ENCODE data around the gene LYZL1. TPM values are rescaled to one million over a fixed set of nuclear protein-coding genes. Genes with fewer than 3 reads are reported as not detected.
A peak's percentile ranks its signal among the peaks of the same experiment; 100 is the strongest.

LYZL1 gene
- total and polyA plus RNA-seq, 2 of the 8 experiments (the other 6 are each of a cell fraction or from before 2014, with no cell fraction given): not detected

- CTCF ChIA-PET (ENCODE audit: partially characterized antibody): interaction anchor here (0.6 to 2.4 kb wide), 49 partner anchors 8 to 676 kb away, joined by 3 to 15 read pairs (median 4); no protein-coding TSS in a partner anchor
- Histone ChIP-seq H3K79me2 (ENCODE audit: control insufficient read depth in 1 of 2, insufficient read depth in 2 of 2, low read length in 2 of 2) (no peaks in the 10 kb centered on the region), H4K8ac (ENCODE audit: extremely low read depth, insufficient read depth, low read length) (no peak overlapping the region)
Measured at GRCh38 chr10:29304995-29305335, 16.1 kb downstream of the LYZL1 start.

More at GRCh38 chr10:29304995-29305335, 16.1 kb downstream of the LYZL1 start:
- Histone ChIP-seq H3K18ac (ENCODE audit: extremely low read depth, low read length) (no peak overlapping the region), H2AK5ac (ENCODE audit: low read depth, low read length) (no peak overlapping the region), H2BK20ac (ENCODE audit: low read length) (no peak overlapping the region), H3K56ac (replicated peaks; ENCODE audit: insufficient read length, low read depth, low read length) (no peak overlapping the region), H3K4me2 (ENCODE audit: insufficient read depth in 1 of 2, low read depth in 2 of 2, low read length in 2 of 2) (no peak overlapping the region), H3K9me3 (ENCODE audit: insufficient read depth in 2 of 2, low read depth in 1 of 2, low read length in 1 of 2) (peaks cover 16 to 21% of the 10 kb centered on the region in 2 experiments), H3K4me1 (replicated peaks in 1 of 4; ENCODE audit: control insufficient read depth in 3 of 4, insufficient read depth in 4 of 4, low read length in 3 of 4) (peaks cover 0 to 5% (median 1%) of the 10 kb centered on the region in 4 experiments; a peak in 3 of 7 replicates), H3K23ac (ENCODE audit: insufficient read length) (no peak overlapping the region), H2BK5ac (ENCODE audit: low read depth, low read length) (no peak overlapping the region), H2BK15ac (ENCODE audit: low read length) (no peak overlapping the region), H3K79me1 (ENCODE audit: low read depth, low read length) (no peaks in the 10 kb centered on the region), H3K27ac (ENCODE audit: low read depth, low read length) (no peak overlapping the region), H2BK12ac (ENCODE audit: low read depth, low read length) (no peak overlapping the region), H3K4me3 (ENCODE audit: extremely low read depth in 1 of 4, insufficient read depth in 2 of 4, low read depth in 3 of 4, low read length in 4 of 4) (no peak overlapping the region), H3K4ac (replicated peaks; ENCODE audit: insufficient read length, low read depth, low read length) (no peak overlapping the region), H4K91ac (replicated peaks; ENCODE audit: insufficient read length, low read length) (no peak overlapping the region), H3K9ac (replicated peaks in 1 of 4; ENCODE audit: extremely low read depth in 1 of 4, low read depth in 3 of 4, low read length in 3 of 4) (no peak overlapping the region), H4K5ac (ENCODE audit: insufficient read length, low read depth, low read length) (no peak overlapping the region), H3K23me2 (ENCODE audit: low read depth, low read length) (no peaks in the 10 kb centered on the region), H4K20me1 (replicated peaks in 1 of 2; ENCODE audit: control insufficient read depth in 1 of 2, insufficient read depth in 2 of 2, low read length in 2 of 2) (no peaks in the 10 kb centered on the region), H2BK120ac (replicated peaks; ENCODE audit: low read depth, low read length) (no peak overlapping the region), H3K14ac (ENCODE audit: insufficient read length) (no peak overlapping the region), H3K27me3 (replicated peaks in 1 of 4; ENCODE audit: control insufficient read depth in 3 of 4, extremely low read depth in 1 of 4, insufficient read depth in 3 of 4, low read length in 3 of 4) (no peaks in the 10 kb centered on the region), H2AFZ (ENCODE audit: low read length) (peak overlapping the region; percentile 71; the same call in 1 of the 2 replicates), H3K36me3 (ENCODE audit: control insufficient read depth in 2 of 4, insufficient read depth in 4 of 4, low read length in 3 of 4) (no peaks in the 10 kb centered on the region)
- DNase-seq (ENCODE audit: low read depth in 1 of 2, low spot score in 2 of 2): no peak
- 92% methylated on average over 2 of the region's 2 CpGs; no CpG with 5 or more reads in 1 of the 2 experiments for WGBS, 2 experiments (ENCODE audit: extremely low coverage in 1 of 2, insufficient coverage in 1 of 2, insufficient read length in 1 of 2, insufficient replicate concordance in 2 of 2, low coverage in 1 of 2, low lambda C conversion rate in 2 of 2, missing lambda C conversion rate in 1 of 2)
- POLR2A ChIA-PET (ENCODE audit: partially characterized antibody): no interaction called here
- FAIRE-seq: no peak
- TF ChIP-seq TBP (IDR thresholded peaks at IDR 0.05; ENCODE audit: low read depth, low read length): no peak
- no peak for TF ChIP-seq SRF (IDR thresholded peaks at IDR 0.05; ENCODE audit: low read depth, low read length)
- TF ChIP-seq POU5F1 (IDR thresholded peaks at IDR 0.05; ENCODE audit: low read depth, low read length): no peak
- TF ChIP-seq NRF1 (IDR thresholded peaks at IDR 0.05; ENCODE audit: low read depth, low read length): no peak
- no peak for TF ChIP-seq MAFK (IDR thresholded peaks at IDR 0.05; ENCODE audit: low read depth, low read length)
- no peak for TF ChIP-seq RFX5 (IDR thresholded peaks at IDR 0.05; ENCODE audit: borderline replicate concordance, low read depth, low read length)
- TF ChIP-seq CREB1 (IDR thresholded peaks at IDR 0.05): no peak
- TF ChIP-seq CHD1 (IDR thresholded peaks at IDR 0.05; ENCODE audit: low read depth, low read length): no peak

All from H1 (cell line).